GM21390 (cell line): ENCODE results near the gene AFG1L.
A peak's percentile ranks its signal among the peaks of the same experiment; 100 is the strongest.
"Not testable (repeated sequence)": the region's sequence is repeated elsewhere in the genome, so short reads cannot be mapped to it uniquely, and the experiment has no call there.

Source experiments
- ATAC-seq: cut with Tn5 transposase; IDR thresholded peaks from one replicate; pipeline ENCODE4 v1.9.1; 2021; ENCODE audit not compliant: unreplicated experiment

Gene AFG1L

DNA sequence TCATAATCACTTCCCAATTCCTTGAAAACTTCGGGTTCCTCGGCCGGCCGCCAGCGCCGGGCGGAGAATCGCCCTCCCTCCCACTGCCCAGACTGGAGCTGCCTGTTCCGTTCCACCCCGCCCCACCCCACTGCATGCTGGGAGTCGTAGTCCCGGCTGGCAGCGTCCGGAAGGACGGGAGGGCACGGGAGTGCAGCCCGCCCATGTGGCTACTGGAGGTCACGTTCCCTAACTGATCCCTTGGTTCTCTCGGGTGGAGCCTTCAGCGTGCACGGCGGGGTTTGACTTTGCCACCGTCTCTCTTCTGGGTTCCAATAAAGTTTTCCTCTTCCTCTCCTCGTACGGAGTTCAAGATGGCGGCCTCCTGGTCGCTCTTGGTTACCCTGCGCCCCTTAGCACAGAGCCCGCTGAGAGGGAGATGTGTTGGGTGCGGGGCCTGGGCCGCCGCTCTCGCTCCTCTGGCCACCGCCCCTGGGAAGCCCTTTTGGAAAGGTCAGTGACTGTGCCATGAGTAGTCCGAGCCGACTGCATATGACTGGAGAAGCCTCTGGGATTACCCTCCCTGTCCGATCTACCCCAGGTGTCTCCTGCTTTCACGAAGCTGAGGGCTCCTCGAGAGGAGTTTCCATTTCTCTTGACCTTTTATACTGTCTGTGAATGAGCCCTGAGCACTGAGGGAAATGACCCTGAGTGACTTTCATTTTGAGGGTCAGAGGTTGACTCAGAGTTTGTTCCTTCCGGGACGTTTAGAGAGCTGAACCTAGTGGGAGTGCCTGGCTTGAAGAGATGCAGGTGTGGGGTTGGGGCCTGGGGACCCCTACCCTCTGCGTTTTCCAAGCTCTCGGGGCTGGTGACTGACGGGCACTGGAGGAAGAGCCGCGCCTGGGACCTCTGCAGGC lies at the start of gene AFG1L:
TSS of gene AFG1L (plus strand) at position 328 of the 899 bp plus-strand sequence. CDS start at position 354, 26 bp downstream.
- ATAC-seq: peak; percentile 87

DNA sequence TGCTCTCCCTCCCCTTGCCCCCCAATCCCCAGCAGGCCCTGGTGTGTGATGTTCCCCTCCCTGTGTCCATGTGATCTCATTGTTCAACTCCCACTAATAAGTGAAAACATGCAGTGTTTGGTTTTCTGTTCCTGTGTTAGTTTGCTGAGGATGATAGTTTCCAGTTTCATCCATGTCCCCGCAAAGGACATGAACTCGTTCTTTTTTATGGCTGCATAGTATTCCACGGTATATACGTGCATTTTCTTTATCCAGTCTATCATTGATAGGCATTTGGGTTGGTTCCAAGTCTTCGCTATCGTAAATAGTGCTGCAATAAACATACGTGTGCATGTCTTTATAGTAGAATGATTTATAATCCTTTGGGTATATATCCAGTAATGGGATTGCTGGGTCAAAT lies 49.8 kb upstream of the AFG1L start:
- ATAC-seq: not testable (repeated sequence)

DNA sequence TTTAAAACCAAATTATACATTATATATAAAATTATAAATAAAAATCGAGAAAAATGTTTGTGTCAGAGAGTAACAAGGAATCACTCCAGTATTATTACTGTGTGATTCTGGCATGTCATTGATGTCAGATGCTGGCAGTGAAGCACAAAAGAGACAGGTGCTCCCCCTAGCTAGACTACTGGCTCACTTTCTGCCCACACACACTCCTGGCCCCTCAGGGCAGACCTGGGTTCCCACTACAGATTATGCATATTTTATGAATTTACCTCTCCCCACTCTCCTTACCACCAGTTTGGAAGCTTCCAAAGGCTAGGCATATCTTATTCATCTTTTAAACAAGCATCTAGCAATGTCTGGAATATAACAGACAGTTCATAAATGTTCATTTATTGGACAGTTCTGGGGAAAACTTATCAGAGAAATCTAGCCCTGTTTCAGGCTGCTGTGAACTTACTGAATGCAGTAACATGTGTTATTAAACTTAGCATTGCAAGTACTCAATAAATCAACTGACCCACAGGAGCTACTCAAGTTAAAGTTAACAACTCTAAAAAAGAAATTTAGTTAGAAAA lies 46.8 kb upstream of the AFG1L start:
- ATAC-seq: no peak

DNA sequence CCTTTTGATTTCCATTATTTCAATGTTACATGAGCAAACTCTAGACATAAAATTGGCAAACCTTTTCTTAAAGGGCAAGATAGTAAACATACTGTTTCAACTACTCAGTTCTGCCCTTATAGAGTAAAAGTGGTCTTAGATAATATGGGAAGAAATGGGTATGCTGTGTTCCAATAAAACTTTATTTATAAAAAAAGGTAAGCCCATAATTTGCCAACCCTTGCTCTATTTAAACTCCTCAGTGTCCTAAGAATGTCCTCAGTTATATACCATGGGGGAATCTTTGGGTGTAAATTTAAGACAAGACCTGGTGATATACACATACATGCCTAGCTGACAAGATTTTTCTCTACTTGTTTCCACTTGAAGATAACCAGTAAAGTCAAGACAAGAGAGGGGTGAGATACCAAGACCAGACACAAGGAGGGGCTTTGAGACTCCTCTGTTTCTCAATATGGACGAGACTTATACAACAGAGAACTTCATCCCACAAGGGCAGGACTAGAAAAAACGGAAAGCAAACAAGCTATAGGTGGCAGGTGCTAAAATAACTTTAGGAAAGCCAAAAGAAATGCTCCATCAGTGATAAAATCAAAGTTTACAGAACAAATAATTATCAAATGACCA lies 44.5 kb upstream of the AFG1L start:
- ATAC-seq: no peak

DNA sequence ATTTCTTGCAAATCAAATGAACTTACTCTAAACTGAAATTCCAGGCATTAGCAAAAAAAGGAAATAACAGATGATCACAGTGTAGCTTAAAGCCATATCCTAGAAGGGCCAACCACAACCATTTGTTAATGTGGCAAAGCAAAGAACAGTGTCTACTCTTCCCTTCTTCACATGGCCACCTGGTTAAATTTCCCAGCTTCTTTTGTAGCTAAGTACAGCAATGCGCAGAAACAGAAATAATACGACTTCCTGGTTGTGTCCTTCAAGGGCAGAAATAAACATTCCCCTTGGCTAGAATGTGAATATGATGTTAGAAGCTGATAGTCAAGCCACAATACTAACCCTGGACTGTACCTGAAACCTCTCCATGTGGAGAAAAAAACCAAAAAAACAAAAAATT lies 43.6 kb upstream of the AFG1L start:
- no peak for ATAC-seq

DNA sequence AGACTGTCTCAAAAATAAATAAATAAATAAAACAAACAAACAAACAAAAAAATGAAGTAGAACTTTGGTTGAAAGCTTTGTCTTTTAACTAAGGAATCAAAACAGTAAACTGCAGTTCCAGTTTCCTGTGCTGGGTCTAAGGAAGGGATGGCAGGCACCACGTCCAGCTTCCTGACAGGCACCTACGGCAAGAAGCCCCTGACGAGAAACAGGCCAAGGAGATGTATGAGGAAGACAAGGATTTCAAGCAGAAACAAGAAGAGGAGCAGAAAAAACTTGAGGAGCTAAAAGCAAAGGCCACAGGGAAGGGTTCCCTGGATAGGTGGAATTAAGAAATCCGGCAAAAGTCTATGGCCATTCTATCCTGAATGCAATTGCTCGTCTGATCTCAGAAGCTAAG lies 42.8 kb upstream of the AFG1L start:
- no peak for ATAC-seq

DNA sequence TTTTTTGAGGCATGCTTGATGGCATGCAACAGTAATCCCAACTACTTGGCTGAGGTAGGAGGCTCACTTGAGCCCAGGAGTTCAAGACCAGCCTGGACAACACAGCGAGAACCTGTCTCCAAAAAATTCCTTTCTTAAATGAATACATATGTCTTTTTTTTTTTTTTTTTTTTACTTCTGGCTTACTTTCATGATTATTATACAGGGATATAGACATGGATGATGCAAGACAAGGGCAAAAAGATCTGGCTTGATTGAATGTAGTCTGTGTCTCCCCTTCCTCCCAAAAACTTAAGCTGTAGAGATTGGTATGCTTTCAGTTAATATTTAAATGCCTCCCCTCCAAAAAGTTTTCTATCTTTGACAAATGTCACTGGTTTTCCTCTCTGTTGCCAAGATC lies 41.6 kb upstream of the AFG1L start:
- ATAC-seq: no peak

DNA sequence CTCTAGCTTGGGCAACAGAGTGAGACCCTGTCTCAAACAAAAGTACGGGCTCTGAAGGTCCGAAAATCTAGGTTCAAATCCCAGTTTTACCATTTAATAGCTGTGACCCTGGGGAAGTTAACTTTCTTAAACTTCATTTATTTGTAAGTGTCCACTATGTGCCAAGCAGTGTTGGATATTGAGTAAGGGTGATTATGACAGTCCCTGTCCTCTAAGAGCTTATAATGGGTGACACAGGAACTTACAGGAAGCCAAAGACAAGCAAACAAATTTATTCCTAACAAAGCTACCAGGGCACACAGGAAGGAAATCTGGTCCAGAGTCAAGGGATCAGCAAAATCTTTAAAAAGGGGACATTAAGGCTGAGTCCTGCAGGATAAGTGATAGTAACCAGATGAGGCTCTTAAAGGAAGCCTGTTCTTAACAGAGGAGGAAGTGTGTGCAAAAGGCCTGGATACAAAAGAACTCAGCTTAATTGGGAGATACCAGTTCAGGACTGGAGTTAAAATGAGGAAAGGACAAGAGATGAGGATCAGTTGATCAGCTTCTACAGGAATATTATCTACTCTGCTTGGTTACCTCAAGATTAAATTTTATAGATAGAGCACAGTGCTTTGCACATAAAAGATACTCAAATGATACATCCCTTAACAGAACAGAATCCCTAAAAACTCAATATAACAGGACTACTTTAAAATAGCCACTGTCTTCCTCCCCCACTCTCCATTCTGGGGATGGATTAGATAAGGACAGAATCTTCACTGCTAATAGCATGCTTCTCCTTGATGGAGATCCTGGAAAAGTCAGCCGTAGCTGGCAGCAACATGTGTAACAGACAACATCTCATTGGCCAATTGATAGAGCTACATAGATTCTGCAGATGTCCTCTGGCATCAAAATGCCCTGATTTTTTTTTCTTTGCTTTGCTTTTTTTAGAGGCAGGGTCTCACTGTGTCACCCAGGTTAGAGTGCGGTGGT lies 40.1 kb upstream of the AFG1L start:
- no peak for ATAC-seq

DNA sequence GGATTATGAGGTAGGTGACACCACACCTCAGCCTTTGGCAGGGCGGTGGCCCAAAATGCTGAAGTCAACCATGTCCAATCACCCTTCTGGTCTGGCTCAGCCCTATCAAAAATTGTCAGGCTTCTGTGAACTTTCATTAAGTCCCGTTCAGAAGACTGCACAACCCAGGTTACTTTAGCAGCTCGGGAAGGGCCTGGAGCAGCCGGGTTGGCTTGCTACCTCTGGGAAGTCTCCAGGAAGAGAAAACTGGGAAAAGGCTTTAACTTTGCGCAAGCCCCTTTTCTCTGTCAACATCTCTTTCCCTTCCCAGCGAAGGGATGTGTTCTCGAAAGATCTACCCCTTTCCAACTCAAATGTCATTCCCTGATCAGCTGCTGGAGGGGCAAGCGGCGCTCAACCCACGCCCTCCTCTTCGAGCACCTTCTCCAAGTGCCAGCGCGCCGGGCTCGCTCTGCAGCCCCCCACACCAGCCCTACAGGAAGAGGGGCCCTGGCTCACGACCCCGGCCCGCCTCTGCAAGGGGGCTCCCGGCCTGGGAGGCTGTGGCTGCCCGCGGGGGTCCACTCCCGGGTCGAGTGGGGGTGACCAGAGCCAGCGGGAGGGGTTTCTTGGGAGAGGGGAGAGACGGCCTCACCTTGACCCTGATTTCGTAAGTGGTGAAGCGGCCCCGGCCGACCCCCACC lies 34.6 kb upstream of the AFG1L start:
- ATAC-seq: peak; percentile 8

DNA sequence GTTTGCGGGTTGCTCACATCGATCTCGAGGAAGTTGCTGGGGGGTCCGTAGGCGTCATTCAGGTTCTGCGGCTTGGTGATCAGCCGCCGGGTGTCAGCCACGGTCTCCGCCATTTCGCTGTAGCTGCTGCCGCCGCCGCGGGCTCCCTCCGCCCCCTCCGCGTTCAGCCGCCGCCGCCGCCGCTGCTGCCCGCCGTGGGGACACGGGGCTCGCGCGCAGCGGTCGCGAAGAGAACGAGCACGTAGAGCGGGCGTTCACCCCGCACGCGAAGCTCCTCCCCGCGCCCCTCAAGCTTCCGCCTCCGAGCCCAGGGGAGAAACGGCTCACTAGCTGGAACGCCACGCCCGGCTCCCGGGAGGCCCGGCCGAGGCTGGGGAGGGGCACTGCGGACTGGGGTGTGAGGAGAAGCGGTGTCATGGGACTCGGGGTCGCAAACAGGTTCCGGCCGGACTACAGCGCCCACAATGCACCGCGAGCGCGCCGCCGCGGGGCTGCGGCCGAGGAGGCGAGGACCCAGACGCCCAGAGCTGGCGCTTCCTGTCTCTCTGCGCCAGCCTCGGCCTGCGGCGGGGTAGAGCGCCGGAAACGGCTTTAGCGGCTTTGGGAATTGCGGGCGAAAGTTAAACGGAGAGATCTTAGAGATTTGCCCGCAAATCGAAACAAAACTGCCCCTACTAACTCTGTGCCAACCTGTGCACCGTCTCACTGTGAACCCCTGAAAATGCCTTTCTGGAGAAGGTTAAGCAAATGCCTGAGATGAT lies 33.9 kb upstream of the AFG1L start, which contains the start of gene SNX3:
TSS of gene SNX3 (minus strand) at position 232 of the 761 bp plus-strand sequence. CDS start at position 113, 119 bp downstream.
- peak; percentile 88 for ATAC-seq

DNA sequence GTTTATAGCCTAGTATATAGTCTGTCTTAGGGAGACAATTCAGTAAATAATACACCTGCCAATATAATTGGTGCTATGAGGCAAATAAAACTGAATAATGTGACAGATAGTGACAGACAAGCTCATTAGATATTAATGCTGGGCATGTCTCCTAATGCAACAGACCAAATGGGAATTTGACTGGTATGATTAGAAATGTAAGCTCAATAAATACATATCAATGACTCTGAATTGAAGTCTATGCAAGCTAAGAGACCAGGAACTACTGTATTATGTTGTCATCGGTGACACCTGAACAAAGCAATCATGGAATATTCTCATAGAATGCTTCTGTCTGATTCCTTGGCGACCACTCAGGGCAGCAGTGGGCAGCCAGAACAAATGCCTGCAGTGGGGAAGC lies 31.5 kb upstream of the AFG1L start:
- ATAC-seq: no peak

DNA sequence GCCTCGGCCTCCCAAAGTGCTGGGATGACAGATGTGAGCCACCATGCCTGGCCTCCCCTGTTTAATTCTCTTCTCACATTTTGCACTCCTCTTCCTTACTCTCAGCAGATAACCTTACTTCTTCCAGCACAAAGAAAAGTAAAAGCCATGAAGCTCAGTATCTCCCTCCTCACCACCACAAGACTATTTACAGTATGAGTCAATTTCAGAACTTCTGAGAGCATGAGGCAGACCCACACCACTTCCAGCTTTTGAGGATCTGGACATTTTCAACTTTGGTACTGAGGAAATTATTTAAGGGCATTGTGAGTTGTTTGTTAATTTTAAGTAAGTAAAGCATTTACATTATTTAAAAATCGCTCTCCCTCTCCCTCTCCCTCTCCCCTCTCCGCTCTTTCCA lies 26.0 kb upstream of the AFG1L start:
- no peak for ATAC-seq

DNA sequence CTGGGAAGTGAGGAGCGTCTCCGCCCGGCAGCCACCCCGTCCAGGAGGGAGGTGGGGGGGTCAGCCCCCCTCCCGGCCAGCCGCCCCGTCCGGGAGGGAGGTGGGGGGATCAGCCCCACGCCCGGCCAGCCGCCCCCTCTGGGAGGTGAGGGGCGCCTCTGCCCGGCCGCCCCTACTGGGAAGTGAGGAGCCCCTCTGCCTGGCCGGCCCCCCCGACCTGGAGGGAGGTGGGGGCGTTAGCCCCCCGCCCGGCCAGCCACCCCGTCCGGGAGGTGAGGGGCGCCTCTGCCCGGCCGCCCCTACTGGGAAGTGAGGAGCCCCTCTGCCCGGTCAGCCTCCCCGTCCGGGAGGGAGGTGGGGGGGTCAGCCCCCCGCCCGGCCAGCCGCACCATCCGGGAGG lies 24.9 kb upstream of the AFG1L start:
- ATAC-seq: not testable (repeated sequence)

DNA sequence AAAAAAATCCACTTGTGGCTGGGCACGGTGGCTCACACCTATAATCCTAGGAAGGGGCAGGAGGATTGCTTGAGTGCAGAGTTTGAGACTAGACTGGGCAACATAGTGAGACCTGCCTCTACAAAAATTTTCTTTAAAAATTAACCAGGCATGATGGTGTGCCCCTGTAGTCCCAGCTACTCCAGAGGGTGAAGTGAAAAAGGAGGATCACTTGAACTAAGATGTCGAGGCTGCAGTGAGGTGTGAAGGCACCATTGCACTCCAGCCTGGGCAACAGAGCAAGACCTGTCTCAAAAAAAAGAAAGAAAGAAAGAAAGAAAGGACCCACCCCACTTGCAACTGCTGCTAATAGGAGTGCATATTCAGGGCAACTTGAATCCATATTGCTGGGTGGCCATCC lies 20.3 kb upstream of the AFG1L start:
- ATAC-seq: no peak

DNA sequence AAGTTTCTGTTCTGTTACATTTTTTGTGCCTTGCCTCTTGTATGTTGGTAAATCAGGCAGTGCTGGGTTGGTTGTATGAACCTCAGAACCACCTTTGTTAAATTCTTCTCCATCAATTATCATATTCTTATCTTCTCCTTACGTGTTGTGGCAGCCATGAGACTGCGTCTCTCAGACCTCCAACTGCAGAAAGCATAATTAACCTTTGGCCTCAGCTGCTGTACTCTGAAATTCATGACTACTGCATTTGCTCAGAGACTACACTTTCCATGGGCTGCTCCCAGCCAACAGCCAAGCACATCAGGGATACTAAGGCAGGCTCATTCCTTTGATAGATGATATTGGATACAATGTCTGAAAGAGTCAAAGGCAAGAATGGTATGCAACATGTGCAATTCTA lies 18.9 kb upstream of the AFG1L start:
- no peak for ATAC-seq

DNA sequence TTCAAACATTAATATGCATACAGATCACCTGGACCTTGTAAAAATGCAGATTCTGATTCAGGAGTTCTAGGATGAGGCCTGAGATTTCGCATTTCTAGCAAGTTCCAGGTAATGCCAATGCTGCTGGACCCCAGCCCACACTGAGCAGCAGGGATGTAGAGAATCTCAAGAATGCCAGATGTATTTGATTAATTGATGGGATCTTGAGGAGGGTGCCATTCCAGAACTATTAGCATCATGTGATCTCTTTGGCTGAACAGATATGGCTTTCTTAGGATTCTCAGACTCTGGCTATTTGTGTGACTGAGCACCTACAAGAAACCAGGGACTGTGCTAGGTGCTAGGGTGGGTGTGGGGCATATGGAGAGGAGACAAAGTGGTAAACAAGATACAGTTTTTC lies 17.6 kb upstream of the AFG1L start:
- no peak for ATAC-seq

DNA sequence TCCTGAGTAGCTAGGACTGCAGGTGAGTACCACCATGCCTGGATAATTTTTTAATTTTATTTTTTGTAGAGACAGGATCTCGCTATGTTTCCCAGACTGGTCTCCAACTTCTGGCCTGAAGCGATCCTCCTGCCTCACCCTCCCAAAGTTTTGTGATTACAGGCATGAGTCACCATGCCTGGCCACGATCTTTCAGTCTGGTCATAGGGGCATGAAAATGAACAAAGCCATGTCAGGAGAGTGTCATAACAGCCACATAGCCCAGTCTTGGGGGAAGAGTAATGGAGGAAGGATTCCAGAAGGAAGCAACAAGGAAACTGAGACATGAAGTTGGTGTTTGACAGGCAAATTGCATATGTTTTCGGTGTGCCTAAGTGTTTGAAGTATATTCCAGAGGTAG lies 17.0 kb upstream of the AFG1L start:
- no peak for ATAC-seq

DNA sequence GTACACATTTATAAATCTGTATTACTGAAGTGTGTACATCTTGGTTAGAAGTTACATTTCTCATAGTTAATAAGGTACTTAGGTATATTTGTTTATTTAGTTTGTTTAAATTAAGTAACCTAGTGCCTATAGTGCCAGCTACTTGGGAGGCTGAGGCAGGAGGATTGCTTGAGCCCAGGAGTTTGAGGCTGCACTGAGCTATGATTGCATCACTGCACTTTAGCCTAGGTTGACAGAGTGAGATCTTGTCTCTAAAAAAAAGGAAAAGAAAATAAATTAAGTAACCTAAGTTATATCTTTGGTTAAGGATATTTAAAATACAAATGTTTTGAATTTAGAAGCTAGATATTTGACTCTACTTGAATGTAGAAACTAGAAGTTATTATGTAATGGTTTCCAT lies 9.5 kb upstream of the AFG1L start:
- ATAC-seq: no peak

DNA sequence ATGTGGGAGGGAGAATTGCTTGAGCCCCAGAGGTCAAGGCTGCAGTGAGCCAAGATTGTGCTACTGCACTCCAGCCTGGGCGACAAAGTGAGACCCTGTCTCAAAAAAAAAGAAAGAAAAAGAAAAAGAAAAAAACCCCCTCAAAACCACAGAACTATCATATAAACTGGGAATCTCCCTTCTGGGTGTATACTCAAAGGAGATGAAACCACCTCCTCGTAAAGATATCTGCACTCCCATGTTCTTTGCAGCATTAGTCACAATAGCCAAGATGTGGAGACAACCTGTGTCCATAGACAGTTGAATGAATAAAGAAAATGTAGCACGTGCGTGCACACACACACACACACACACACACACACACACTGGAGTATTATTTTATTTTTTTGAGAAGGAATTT lies 8.5 kb upstream of the AFG1L start:
- no peak for ATAC-seq

DNA sequence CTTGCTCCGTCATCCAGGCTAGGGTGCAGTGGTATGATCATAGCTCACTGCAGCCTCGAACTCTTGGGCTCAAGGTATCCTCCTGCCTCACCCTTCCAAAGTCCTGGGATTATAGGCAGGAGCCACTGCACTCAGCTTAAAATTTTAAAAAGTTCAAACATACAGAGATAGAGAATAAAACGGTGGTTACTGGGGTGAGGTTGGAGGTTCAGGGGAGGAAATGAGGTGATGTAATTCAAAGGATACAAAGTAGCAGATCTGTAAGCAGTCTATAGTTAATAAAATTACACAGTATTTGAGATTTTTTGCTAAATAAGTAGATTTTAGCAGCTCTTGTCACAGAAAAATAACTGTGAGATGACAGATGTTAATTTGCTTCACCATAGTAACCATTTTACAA lies 7.5 kb upstream of the AFG1L start:
- no peak for ATAC-seq
